Upper lobe of left lung (tissue), 4 donors: ENCODE results near the gene FAM171A2.

ENCODE experiments used
- CTCF ChIP-seq, 6 experiments: fragments of 450-650 bp in 4 of 6; fragments of 200-600 bp in 2 of 6; sonication (generic) in 2 of 6; IDR thresholded peaks; one replicate each; pipeline ENCODE4 v1.5.1; 2016 to 2019; ENCODE audit warnings: antibody characterized with exemption in 6 of 6
- EP300 ChIP-seq, 4 donors: sonication (generic); formaldehyde crosslinking; IDR thresholded peaks; one replicate each; pipeline ENCODE4 v1.5.1; 2017; ENCODE audit warnings: antibody characterized with exemption in 4 of 4, control low read depth in 2 of 4
- POLR2A ChIP-seq, 4 donors: fragments of 450-650 bp; IDR thresholded peaks; one replicate each; pipeline ENCODE4 v1.5.1; 2016 to 2017; ENCODE audit warnings: antibody characterized with exemption in 4 of 4, mild to moderate bottlenecking in 2 of 4
- POLR2AphosphoS5 ChIP-seq, 2 donors: sonication (generic); formaldehyde crosslinking; IDR thresholded peaks; one replicate each; pipeline ENCODE4 v1.5.1; 2017; ENCODE audit warnings: antibody characterized with exemption in 2 of 2

- TF ChIP-seq CTCF (IDR thresholded peaks at IDR 0.05) = no peak
- TF ChIP-seq POLR2AphosphoS5 (IDR thresholded peaks at IDR 0.05) = no peak
- TF ChIP-seq POLR2A (IDR thresholded peaks at IDR 0.05) = no peak
- TF ChIP-seq EP300 (IDR thresholded peaks at IDR 0.05) = no peak
Observed at GRCh38 chr17:44374306-44375195, 10.9 kb upstream of the FAM171A2 start.
